Brain pericyte (primary cell): Measurements from ENCODE around the gene ZSCAN32.
A peak's percentile ranks its signal among the peaks of the same experiment; 100 is the strongest.

ENCODE experiments used
- DNase-seq: peaks from one replicate; pipeline ENCODE4 v3.0.0-alpha.2; 2012; ENCODE audit warnings: low read depth, low spot score

ZSCAN32 gene

GRCh38 chr16:3400779-3401688 is at the start of gene ZSCAN32, which contains the start of gene ZNF174:
ZSCAN32 (minus strand) TSS chr16:3401004; CDS start chr16:3397557, 3,447 bp downstream.
ZNF174 (plus strand) TSS chr16:3401215; CDS start chr16:3402005, 790 bp downstream.
- peak; percentile 96 for DNase-seq

- DNase-seq = no peak
These were observed 43.2 kb upstream of the ZSCAN32 start for GRCh38 chr16:3444032-3444388.

DNA sequence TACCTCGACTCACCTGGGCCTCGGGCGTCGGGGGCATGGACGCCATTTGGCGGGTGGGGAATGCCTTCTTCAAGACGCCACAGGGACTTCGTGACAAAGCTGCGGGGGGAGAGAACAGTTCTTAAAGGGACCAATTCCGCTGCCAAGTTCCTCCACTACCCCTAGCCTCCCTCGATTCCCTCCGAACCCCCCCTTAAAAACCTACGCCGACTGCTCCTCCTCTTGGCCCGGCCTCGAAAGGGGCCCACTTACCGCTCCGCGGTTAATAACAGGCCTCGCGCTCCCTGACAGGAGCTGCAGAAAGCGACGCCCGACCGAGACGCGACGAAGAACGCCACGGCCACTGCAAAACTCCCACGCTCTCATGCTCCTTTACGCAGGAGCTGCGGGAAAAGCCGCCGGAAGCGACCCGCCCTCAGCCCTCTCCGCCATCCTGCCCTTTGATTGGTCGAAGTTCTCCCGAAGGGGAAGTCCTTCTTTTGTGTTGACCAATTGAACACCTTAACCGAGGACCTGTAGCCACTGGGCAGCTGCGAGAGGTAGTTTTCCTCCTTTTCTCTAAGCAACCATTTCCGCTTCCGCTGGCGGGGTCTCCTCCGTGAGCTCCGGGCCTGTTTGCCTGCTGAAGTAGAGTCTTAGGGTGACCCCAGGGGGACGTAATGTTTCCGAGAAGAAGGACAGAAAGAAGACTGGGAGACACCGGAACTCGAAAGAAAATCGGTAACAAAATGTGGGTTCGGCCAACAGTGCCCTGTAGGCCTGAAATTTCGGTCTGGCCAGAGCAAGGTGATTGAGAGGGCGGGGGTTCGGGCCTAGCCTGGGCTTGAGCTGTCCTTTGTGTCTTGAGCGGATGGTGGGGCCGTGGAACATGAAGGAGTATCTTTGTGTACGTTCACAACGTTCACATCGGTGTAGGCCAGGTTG is 42.6 kb upstream of the ZSCAN32 start, which contains the start of the genes NAA60 and ZNF597:
TSS of gene NAA60 (plus strand) at position 573 of the 924 bp plus-strand sequence. CDS start 32,548 bp downstream, outside the sequence.
TSS of gene ZNF597 (minus strand) at position 397 of the 924 bp plus-strand sequence. CDS start at position 46, 351 bp downstream.
- peak; percentile 66 for DNase-seq

DNA sequence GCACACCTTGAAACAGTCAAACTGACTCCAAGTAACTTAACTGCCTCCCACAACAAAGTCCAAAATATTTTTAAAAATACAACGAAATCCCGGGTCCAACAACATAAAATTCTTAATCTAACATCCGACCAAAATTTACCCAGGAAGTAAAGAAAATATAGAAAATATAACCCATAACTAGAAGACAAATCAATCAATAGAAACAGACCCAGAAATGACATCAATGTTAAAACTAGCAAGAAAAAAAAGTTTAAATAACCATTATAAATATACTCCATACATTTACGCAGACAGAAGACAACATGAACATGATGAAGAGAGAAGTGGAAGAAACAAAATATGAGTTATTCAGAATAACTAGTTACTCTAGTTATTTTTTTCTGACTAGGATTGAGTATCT is 38.8 kb upstream of the ZSCAN32 start:
- no peak for DNase-seq

DNA sequence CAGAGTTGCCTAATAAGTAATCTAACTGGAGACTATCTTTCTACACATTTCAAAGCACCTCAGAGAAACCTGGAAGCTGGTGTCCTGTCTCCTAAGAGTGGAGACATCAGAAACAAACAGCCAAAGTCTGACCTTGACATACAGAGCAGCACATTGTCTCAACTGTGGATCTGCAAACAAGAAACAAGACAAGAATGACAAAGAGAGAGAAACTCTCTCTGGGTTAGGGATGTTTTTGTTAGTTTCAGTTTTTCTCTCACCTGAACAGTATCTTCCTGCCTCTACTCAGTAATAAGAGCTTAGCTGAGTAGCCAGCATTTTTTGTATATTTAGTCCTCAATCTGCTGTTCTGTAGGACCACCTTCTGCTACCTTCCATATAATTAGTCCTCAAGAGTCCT is 33.6 kb upstream of the ZSCAN32 start:
- DNase-seq = no peak

GRCh38 chr16:3431779-3432219 is 31.0 kb upstream of the ZSCAN32 start:
- DNase-seq = no peak

DNA sequence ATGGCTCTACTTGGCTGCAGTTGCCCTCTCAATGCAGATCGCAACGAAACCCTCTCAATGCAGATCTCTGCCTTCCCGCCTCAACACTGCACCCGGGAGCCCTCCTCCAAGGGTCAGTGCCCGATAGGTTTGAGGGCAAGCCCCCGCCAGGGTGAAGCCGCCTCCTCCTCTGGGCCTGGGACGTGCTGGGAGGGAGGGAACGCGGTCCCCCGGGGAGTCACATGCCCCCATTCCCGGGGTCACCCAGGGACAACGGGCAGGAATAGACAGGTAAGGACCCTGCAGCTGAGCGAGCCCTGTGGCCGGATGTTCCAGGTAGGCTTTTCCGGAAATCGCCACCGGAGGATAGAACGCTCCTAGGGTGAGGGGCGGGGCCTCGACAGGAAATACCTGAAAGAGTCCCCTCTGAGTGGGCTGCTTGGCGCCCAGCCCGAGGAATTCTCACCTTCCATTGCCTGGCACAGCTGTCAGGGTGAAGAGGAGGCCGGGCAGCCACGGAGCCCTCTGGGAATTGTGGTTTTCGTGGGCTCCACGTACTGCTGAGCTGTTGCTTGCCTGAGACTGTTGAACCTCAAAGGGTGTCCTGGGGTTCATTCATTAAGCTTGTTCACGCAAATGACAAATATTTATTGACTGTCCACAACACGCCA is 13.1 kb upstream of the ZSCAN32 start:
- no peak for DNase-seq

- no peak for DNase-seq
These were observed 7.9 kb upstream of the ZSCAN32 start for GRCh38 chr16:3408561-3409197.

DNA sequence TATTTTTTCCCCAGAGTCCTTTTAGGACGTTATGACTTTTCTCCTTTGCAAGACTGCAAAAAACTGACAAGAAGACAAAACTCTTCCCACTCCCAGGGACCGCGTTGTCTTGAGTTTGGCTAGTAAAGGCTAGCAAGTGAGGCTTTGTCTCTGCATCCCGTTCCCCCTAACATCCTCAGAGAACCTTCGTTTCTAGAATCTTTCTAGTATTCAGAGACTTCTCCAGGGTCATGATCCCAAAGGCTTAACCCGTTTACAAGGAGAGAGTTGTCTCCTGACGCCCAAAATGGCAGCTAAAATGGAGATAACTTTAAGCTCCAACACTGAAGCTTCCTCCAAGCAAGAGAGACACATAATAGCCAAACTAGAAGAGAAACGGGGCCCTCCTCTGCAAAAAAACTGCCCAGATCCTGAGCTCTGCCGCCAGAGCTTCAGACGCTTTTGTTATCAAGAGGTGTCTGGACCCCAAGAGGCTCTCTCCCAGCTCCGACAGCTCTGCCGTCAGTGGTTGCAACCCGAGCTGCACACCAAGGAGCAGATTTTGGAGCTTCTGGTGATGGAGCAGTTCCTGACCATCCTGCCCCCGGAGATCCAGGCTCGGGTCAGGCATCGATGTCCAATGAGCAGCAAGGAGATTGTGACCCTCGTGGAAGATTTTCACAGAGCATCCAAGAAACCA is 1.1 kb upstream of the ZSCAN32 start:
- no peak for DNase-seq

DNA sequence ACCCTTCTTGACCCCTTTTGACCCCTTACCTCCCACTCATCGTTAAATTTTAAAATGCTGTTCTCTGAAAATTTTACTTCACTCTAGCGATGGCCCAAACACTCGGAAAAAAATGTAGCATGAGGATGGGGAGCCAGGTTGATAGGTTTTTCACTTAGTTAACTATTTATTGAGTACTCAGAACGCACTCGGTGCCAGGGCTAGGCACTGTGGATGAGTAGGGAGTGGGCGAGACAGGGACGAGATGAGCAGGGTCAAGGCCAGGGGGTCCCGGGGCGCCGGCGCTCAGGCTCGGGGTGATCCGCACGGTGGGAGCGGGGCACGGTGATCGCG is 392 bp downstream of the ZSCAN32 start:
- DNase-seq = no peak

GRCh38 chr16:3389663-3390338 is 11.0 kb downstream of the ZSCAN32 start:
- no peak for DNase-seq

DNA sequence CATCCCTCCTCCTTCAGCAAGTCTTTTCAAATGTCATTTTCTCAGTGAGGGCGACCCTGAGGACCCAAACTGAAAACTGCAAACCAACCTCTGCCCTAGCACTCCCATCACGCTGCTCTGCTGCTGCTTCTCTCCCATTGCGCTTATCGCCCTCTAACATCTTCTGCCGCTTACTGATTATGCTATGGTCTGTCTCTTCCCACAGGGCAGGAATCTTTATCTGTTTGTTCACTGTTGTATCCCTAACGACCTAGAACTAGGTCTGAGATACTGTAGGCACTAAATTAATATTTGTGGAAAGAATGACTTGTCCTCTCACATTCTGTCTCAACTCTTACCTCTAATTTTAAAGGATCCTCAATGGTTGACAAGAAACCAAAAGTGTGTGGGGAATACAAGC is 12.5 kb downstream of the ZSCAN32 start:
- no peak for DNase-seq

DNA sequence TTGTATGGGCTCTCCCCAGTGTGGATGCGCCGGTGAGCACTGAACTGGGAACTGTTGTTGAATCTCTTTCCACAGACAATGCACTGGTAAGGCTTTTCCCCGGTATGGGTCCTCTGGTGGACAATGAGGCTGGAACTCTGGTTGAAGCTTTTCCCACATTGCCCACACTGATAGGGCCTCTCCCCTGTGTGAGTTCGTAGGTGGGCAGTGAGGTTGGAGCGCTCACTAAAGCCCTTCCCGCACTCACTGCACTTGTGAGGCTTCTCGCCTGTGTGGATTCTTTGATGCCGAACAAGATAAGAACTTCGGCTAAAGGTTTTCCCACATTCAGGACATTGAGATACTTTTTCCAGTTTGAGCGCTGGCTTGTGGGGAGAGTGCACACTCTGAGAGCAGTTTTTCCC is 17.8 kb downstream of the ZSCAN32 start:
- DNase-seq = no peak

- DNase-seq = no peak
These were observed 22.9 kb downstream of the ZSCAN32 start for GRCh38 chr16:3377917-3378316.

GRCh38 chr16:3375680-3376079 is 25.1 kb downstream of the ZSCAN32 start:
- no peak for DNase-seq

DNA sequence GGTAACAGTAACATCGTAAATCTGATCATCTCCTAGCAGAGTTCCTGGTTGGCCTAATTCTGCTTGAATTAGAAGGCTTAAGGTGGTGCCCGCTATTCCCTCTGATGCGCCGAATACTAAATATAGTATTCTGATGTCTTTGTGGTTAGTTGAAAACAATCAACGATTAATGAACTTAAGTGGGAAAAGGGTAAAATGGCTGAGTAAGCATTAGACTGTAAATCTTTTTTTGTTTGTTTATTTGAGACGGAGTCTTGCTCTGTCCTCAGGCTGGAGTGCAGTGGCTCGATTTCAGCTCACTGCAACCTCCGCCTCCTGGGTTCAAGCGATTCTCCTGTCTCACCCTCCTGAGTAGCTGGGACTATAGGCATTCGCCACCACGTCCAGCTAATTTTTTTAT is 31.7 kb downstream of the ZSCAN32 start:
- DNase-seq = no peak

GRCh38 chr16:3364774-3365427 is 35.9 kb downstream of the ZSCAN32 start:
- DNase-seq = peak; percentile 78

DNA sequence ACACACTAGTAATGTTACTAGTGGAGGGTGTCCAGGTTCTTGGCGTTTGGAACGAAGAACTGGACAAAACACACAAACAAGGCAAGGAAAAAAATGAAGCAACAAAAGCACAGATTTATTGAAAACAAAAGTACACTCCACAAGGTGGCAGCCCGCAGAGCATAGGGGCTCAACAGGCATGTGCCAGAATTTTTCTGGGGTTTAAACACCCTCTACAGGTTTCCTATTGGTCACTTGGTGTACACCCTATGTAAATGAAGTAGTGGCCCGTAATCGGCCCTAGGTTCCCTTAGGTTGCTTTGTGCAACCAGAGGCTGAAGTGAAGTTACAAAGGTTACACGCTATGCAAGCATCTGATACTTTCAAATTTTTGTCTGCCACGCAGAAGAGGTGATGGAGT is 37.0 kb downstream of the ZSCAN32 start:
- no peak for DNase-seq

DNA sequence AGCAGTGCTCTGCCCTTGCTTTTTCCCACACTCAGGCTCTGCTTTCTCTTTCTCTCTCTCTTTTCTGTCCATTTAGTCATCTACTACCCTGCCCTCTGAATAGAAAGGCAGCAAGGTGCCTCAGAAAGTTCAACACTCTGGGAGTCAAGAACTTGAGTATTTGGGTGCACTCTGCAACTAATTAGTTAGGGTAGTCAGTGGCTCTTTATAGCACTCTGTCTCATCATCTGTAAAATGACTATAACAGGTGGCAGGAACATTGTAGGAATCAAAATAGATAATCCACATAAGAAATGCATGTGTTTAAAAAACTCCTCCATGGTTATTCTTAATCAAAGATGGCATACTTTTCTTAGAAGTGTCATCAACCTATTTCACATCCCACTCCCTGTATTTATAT is 37.9 kb downstream of the ZSCAN32 start:
- no peak for DNase-seq
